GM18951 (cell line): ENCODE measurements around the gene FRMD8.

ENCODE experiments used
- POLR2A ChIP-seq: IDR thresholded peaks from 4 replicates; pipeline ENCODE4 v1.6.1; 2011; ENCODE audit warnings: mild to moderate bottlenecking; ENCODE audit not compliant: insufficient read length, insufficient read depth; ENCODE audit errors: extremely low read depth
- in situ Hi-C: fragments of 300-500 bp; cut with MboI; formaldehyde crosslinking; loops from one replicate; pipeline ENCODE4 v1.12.0; 2022; ENCODE audit warnings: low sequenced_read_pairs, mixed read lengths, inconsistent platforms; ENCODE audit not compliant: unreplicated experiment

FRMD8 gene

DNA sequence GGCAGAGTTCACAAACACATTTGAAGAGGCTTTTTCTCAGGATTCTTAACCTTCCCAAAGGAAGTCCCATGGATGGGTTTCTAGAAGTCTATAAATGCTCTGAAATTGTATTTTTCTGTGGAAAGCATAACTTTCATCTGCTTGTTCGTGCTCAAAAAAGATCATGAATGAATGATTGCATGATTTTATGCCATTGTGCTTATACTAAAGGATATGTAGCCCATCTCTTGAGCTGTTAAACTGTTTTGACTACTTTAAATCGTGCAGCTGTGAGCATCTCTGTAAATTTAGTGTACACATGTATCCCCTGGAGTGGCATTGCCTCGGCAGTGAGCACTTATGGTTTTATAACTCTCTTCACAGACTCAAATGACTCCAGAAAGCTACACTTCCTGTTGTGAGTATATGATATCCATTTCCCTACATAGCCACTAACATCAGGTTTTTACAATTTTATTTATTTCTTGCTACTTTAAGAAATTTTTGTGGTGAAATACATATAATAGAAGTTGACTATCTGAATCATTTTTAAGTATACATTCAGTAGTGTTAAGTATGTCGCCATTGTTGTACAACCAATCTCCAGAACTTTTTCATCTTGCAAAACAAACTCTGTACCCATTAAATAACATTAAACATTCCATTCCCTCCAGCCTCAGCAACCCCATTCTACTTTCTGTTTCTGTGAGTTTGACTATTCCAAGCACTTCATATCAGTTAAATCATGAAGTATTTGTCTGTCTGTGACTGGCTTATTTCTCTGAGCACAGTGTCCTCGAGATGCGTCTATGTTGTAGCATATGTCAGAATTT, 44.2 kb downstream of the FRMD8 start:
- TF ChIP-seq POLR2A = no peak
- in situ Hi-C loops = no loop called here

DNA sequence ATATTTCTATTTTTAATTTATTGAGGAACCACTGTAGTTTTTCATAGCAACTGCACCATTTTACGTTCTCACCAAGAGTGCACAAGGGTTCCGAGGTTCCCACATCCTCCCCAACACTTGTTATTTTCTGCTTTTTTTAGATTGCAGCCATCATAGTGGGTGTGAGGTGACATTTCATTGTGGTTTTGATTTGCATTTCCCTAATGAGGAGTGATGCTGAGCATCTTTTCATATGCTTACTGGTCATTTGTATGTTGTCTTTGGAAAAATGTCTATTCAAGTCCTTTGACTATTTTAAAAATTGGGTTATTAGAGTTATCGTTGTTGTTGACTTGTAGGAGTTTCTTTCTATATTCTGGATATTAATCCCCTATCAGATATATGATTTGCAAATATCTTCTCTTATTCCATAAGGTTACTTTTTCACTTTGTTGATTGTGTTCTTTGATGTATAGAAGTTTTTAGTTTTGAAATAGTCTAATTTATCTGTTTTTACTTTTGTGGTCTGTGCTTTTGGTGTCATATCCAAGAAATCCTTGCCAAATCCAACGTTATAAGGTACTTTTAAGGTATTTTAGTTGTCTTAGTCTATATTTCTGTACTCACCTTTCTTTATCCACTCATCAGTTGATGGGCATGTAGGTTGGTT, 45.1 kb downstream of the FRMD8 start:
- no peak for TF ChIP-seq POLR2A
- in situ Hi-C loops = no loop called here

DNA sequence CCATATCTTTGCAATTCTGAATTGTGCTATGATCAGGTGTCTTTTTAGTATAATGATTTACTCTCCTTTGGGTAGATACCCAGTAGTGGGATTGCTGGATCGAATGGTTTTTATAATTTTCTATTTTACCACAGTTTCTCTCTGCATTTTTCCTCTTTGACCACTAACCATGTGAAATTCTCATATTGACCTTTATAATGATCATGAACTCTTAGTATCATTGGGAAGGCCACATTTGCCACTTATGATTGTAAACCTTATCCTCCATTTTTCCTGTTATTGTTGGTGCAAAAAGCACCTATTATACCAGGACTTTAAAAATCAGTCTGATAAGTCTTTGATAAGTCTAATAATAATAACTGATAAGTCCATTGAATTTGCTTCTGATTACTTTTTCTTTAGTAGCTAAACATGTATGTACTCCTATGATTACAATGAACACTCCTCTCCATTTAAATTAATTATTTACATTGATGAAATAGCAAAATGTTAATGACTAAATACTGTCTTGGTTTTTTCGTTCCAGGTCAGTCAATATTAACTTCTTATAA, 45.7 kb downstream of the FRMD8 start:
- no peak for TF ChIP-seq POLR2A
- in situ Hi-C loops = no loop called here

DNA sequence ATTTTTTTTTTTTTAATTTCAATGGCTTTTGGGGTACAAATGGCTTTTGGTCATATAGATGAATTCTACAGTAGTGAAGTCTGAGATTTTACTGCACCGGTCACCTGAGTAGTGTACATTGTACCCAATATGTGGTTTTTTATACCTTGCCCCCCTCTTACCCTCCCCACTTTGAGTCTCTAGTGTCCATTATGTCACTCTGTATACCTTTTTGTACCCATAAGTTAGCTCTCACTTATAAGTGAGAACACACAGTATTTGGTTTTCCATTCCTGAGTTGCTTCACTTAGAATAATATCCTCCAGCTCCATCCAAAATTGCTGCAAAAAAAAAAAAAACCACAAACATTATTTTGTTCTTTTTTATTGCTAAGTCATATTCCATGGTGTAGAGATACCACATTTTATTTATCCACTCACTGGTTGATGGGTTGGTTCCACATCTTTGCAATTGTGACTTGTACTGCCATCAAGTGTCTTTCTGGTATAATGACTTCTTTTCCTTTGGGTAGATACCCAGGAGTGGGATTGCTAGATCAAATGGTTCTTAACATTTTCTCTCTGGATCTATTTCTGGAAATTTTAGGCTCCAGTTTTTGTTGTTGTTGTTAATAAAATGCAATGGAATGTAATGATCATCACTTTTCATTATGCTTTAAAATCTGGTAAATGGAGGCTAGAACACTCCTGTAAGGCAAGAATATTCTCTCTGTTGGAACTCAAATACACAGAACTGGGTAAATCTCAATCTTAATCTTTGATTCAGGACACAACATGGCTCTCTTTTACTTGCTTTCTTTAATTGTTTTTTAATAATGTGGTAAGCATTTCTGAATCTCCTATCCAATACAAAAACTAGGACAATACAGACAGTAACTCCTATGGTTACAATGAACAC, 46.5 kb downstream of the FRMD8 start:
- in situ Hi-C loops = no loop called here
- TF ChIP-seq POLR2A = no peak

DNA sequence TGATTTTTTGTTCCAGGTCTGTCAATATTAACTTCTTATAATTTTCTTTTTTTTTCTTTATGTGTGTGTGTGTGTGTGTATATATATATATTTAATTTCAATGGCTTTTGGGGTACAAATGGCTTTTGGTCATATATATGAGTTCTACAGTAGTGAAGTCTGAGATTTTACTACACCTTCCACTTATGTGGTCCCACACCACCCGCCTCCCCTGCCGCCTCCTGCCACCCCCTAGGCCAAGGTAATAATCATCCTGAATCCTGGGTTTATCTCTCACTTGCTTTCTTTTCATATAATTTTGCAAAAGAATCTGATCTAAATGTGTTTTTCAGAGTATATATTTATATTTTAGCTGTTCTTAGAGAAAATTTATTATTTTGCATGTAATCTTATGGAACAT, 47.2 kb downstream of the FRMD8 start:
- TF ChIP-seq POLR2A = no peak
- in situ Hi-C loops = no loop called here

DNA sequence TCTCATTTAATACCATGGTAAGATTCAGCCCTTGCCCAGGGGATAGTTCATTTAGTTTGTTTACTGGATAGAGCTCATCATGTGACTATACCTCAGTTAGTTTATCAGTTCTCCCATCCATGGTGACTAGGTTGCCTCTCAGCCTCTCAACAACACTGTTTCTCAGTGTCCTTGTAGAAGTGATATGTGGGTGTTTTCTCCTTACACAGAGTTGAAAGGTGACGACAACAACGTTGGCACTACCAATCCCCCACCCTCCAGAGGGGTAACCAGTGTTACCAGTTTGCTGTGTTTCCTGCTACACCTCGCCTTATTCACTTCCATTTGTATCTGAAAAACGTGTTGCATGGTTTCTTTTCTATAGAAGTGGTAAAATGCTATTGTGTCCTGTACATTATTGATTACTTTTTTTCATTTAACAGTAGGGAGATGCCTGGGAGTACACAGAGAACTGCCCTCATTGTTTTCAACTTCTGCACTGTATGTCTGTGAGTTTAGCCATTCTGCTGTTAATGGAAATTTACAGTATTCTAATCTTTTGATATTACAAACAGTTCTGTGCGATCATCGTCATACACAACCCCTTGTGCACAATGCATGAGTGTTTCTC, 47.7 kb downstream of the FRMD8 start:
- TF ChIP-seq POLR2A = no peak
- in situ Hi-C loops = no loop called here

DNA sequence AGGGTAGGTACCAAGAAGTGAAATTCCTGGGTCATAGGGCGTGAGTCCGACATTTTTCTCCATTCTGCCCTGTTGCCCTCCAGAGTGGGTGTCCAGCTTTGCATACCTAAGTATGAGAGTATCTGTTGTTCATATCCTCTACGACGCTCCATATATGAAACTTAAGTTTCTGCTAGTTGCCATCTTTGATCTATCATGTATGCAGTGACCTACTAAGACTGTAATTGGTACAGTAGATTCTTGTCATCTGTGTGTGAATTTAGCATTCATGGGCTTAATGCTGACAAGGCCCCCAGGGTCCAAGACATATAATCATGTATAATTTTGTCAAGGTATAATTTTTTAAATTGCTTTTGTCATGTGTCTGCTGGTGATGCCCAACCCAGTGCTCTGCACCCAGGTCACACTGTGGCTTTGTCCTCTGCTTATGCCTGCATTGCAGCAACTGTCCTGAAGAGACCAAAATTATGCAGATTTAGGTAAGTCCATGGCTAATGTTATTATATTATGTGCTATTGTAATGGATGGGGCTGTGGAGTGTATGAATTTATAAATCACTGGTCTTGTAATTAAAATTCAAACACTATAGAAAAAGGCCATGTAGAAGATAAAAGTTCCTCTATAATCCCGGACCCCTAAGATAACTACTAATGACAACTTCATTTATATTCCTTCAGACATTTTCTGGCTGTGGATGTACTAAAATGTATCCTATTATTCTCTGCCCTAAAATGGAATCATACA, 48.4 kb downstream of the FRMD8 start:
- in situ Hi-C loops = no loop called here
- no peak for TF ChIP-seq POLR2A

DNA sequence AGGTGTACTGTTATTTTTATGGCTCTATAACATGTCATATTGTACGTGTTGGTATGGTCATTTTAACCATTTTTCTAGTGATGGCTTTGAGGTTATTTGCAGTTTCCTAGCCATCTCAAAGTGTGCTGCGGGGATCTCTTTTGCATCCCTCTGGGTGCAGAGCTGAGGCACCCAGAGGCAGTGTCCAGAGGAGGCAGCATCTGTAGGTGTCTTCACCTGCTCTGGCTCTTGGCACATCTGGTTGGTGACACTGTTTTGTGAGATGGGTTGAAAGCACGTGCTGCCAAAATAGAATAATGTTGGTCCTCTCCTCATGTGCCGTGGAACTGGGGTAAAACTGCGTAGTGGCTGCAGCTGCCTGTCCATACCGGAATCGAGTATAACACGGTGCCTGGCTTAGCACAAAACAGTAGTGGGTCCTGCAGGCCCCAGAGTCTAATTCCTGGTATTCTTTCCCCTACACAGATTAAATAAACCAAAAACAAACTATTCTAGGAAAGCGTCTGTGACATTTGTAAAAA, 49.0 kb downstream of the FRMD8 start:
- in situ Hi-C loops = no loop called here
- no peak for TF ChIP-seq POLR2A

DNA sequence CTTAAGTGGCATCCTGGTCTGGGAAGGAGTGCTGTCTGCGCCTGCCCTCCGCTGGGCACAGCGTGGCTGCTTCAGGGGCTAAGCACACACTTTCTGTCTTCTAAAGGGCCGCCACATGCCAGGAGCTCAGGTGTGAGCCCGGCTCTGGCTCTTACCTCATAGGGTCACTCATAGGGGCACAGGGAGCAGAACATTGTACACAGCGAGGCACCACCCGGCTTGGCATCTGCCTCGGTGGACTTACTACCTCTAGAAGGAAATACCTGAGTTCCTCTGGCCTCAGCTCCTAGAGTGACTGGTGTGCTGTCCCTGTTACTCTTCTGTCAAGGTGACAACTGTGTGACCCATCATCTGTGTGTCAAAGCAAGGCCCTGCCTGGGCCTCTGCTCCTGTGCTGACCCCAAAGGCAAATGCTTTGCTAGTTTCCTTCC, 49.6 kb downstream of the FRMD8 start:
- in situ Hi-C loops = no loop called here
- TF ChIP-seq POLR2A = no peak

DNA sequence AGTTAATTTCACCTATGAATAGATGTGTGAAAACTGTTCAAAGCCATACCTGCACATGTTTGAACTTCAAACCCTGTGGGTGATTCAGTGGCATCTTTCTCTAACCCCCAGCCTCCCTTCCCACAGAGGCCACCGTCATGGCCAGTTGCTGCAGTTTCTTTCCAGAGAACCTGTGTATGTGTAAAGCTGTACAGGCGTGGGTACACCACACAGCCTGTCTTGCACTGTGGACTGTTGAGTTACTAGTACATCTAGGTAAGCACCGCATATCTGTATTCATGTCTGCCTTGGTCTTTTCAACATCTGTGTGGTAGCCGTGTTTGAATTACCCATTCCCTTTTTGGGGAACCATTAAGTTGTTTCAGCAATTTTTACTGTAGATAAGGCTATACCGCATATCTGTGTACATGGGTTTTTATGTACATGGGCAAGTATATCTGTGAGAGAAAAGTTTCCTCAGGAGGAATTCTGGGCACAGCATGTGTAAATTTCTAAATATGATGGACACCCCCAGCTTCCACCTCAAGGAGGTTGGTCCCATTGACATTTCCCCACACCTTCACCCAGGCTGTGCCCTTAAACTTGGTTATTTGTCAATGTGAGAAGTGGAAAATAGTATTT, 50.1 kb downstream of the FRMD8 start:
- no peak for TF ChIP-seq POLR2A
- in situ Hi-C loops = no loop called here

DNA sequence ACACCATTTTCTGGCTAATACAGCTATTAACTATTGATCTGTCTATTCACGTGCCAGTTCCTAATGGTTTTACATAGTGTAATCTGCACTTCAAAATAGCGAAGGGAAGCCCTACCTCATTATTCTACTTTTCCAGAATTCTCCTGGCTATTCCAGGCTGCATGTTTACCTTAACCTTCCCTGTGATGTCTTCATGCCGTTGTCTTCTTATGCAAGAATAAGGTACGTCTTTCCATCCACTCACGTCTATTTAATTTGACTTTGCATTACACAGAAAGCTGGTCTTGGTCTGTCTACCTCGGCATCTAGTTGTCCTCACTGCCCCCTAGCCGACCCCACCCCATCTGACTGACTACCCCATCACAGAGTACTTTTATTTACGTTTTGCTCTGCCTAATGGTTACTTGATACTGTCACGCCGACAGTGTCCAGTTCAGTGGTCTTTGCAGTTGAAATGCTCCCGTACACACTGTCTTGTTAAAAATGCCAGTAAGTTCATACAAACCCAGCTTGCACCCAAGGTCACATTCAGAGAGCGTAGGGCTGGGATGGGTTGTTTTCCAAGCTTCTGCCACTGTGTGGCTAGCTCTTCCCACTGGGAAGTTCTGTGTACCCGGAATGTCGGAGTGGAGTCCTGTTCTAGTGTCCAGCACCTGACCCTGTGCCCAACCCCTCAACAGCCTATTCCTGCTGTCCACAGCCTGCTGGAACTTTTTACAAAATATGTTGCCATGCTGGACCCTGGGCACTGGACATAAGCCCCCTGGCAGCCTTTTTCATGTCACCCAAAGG, 51.2 kb downstream of the FRMD8 start:
- no peak for TF ChIP-seq POLR2A
- in situ Hi-C loops = no loop called here
